H1 (cell line): ENCODE data around the gene PTPRT. TPM values are rescaled to one million over a fixed set of nuclear protein-coding genes. Genes with fewer than 3 reads are reported as not detected.

Experiments used
- CTCF ChIA-PET: fragments of 300-600 bp; sonication (Branson Sonifier 250); formaldehyde crosslinking; loops from one replicate; lab custom pipeline; 2021; ENCODE audit not compliant: partially characterized antibody; lab: Charles Lee
- POLR2A ChIA-PET: fragments of 300-600 bp; sonication (Branson Sonifier 250); formaldehyde crosslinking; loops from one replicate; lab custom pipeline; 2021; ENCODE audit warnings: inconsistent platforms; ENCODE audit not compliant: partially characterized antibody; lab: Charles Lee
- DNase-seq, 2 experiments: peaks; one replicate each; pipeline versions ENCODE4 v3.0.0 to v3.0.0-alpha.2; 2010 to 2022; ENCODE audit warnings: low spot score in 2 of 2, low read depth in 1 of 2, mixed read lengths in 1 of 2
- FAIRE-seq: peaks from 2 replicates; lab custom pipeline; 2011; peaks lifted over from hg19 to GRCh38; lab: Jason Lieb, UNC
- H2AFZ ChIP-seq: 2 replicates; pipeline ENCODE4 v1.8.1; 2012; ENCODE audit warnings: low read length, inconsistent platforms
- H2AK5ac ChIP-seq: 2 replicates; pipeline ENCODE4 v1.6.1; 2013; ENCODE audit warnings: low read depth, low read length
- H2BK120ac ChIP-seq: replicated peaks from 2 replicates; pipeline ENCODE3; 2013; ENCODE audit warnings: low read depth, low read length, inconsistent platforms
- H2BK12ac ChIP-seq: 2 replicates; pipeline ENCODE4 v1.6.1; 2013; ENCODE audit warnings: low read depth, low read length
- H2BK15ac ChIP-seq: 2 replicates; pipeline ENCODE4 v1.6.1; 2013; ENCODE audit warnings: low read length
- H2BK20ac ChIP-seq: 2 replicates; pipeline ENCODE4 v1.6.1; 2013; ENCODE audit warnings: low read length
- H2BK5ac ChIP-seq: 2 replicates; pipeline ENCODE4 v1.6.1; 2013; ENCODE audit warnings: low read depth, low read length
- H3K14ac ChIP-seq: 2 replicates; pipeline ENCODE4 v1.6.1; 2013; ENCODE audit warnings: inconsistent platforms; ENCODE audit not compliant: insufficient read length
- H3K18ac ChIP-seq: 2 replicates; pipeline ENCODE4 v1.6.1; 2013; ENCODE audit warnings: low read length; ENCODE audit errors: extremely low read depth
- H3K23ac ChIP-seq: 2 replicates; pipeline ENCODE4 v1.6.1; 2013; ENCODE audit warnings: inconsistent platforms; ENCODE audit not compliant: insufficient read length
- H3K23me2 ChIP-seq: 2 replicates; pipeline ENCODE4 v1.6.1; 2013; ENCODE audit warnings: low read depth, low read length
- H3K27ac ChIP-seq: 2 replicates; pipeline ENCODE4 v1.6.1; 2011; ENCODE audit warnings: low read depth, low read length, inconsistent platforms
- H3K27me3 ChIP-seq, 4 experiments: replicated peaks in 1 of 4; 1 replicate in 1 of 4; 2 replicates in 3 of 4; pipeline versions ENCODE4 v1.6.1 to v1.8.1; 2011 to 2013; ENCODE audit warnings: low read length in 3 of 4, mild to moderate bottlenecking in 3 of 4, inconsistent platforms in 2 of 4, mixed read lengths in 2 of 4, moderate library complexity in 1 of 4; ENCODE audit not compliant: control insufficient read depth in 3 of 4, insufficient read depth in 3 of 4; ENCODE audit errors: extremely low read depth in 1 of 4
- H3K36me3 ChIP-seq, 4 experiments: 2 replicates each; pipeline versions ENCODE4 v1.6.1 to v1.8.1; 2011 to 2013; ENCODE audit warnings: mild to moderate bottlenecking in 4 of 4, low read length in 3 of 4, moderate library complexity in 2 of 4, control low read depth in 1 of 4, inconsistent platforms in 1 of 4; ENCODE audit not compliant: insufficient read depth in 4 of 4, control insufficient read depth in 2 of 4
- H3K4ac ChIP-seq: replicated peaks from 2 replicates; pipeline ENCODE3; 2013; ENCODE audit warnings: low read length, low read depth, mixed read lengths, inconsistent platforms; ENCODE audit not compliant: insufficient read length
- H3K4me1 ChIP-seq, 4 experiments: replicated peaks in 1 of 4; 1 replicate in 1 of 4; 2 replicates in 3 of 4; pipeline versions ENCODE4 v1.6.1 to v1.8.1; 2011 to 2013; ENCODE audit warnings: low read length in 3 of 4, inconsistent platforms in 2 of 4, mixed read lengths in 1 of 4; ENCODE audit not compliant: insufficient read depth in 4 of 4, control insufficient read depth in 3 of 4
- H3K4me2 ChIP-seq, 2 experiments: 2 replicates each; pipeline versions ENCODE4 v1.6.1 to v1.8.1; 2011 to 2013; ENCODE audit warnings: low read depth in 2 of 2, low read length in 2 of 2, control low read depth in 1 of 2, inconsistent platforms in 1 of 2, mild to moderate bottlenecking in 1 of 2; ENCODE audit not compliant: insufficient read depth in 1 of 2
- H3K4me3 ChIP-seq, 4 experiments: fragments of 200-600, 300-600 bp in 1 of 4; sonication (generic), shearing (Covaris generic), sonication (Bioruptor Twin) in 1 of 4; 2 replicates each; pipeline versions ENCODE4 v1.5.1 to v1.8.1; 2011 to 2016; ENCODE audit warnings: low read length in 4 of 4, low read depth in 3 of 4, control low read depth in 2 of 4, inconsistent platforms in 2 of 4, mild to moderate bottlenecking in 2 of 4, mixed read lengths in 1 of 4, moderate library complexity in 1 of 4; ENCODE audit not compliant: insufficient read depth in 2 of 4; ENCODE audit errors: extremely low read depth in 1 of 4
- H3K56ac ChIP-seq: replicated peaks from 2 replicates; pipeline ENCODE3; 2013; ENCODE audit warnings: low read depth, mild to moderate bottlenecking, mixed read lengths, low read length, inconsistent platforms; ENCODE audit not compliant: insufficient read length
- H3K79me1 ChIP-seq: 2 replicates; pipeline ENCODE4 v1.6.1; 2013; ENCODE audit warnings: low read depth, low read length, control low read depth
- H3K79me2 ChIP-seq, 2 experiments: 2 replicates each; pipeline versions ENCODE4 v1.6.1 to v1.8.1; 2012 to 2013; ENCODE audit warnings: low read length in 2 of 2, mild to moderate bottlenecking in 2 of 2, inconsistent platforms in 1 of 2; ENCODE audit not compliant: insufficient read depth in 2 of 2, control insufficient read depth in 1 of 2
- H3K9ac ChIP-seq, 4 experiments: replicated peaks in 1 of 4; 1 replicate in 1 of 4; 2 replicates in 3 of 4; pipeline versions ENCODE4 v1.6.1 to v1.8.1; 2011 to 2013; ENCODE audit warnings: low read depth in 3 of 4, low read length in 3 of 4, control low read depth in 2 of 4, mild to moderate bottlenecking in 2 of 4, moderate library complexity in 2 of 4, inconsistent platforms in 1 of 4; ENCODE audit errors: extremely low read depth in 1 of 4
- H3K9me3 ChIP-seq, 2 experiments: 2 replicates each; pipeline versions ENCODE4 v1.6.1 to v1.8.1; 2012 to 2013; ENCODE audit warnings: mild to moderate bottlenecking in 2 of 2, moderate library complexity in 2 of 2, control low read depth in 1 of 2, inconsistent platforms in 1 of 2, low read depth in 1 of 2, low read length in 1 of 2, mixed read lengths in 1 of 2; ENCODE audit not compliant: insufficient read depth in 2 of 2
- H4K20me1 ChIP-seq, 2 experiments: replicated peaks in 1 of 2; 2 replicates each; pipeline versions ENCODE3 to v1.8.1; 2011 to 2013; ENCODE audit warnings: inconsistent platforms in 2 of 2, low read length in 2 of 2, mild to moderate bottlenecking in 1 of 2; ENCODE audit not compliant: insufficient read depth in 2 of 2, control insufficient read depth in 1 of 2
- H4K5ac ChIP-seq: 2 replicates; pipeline ENCODE4 v1.6.1; 2013; ENCODE audit warnings: low read length, low read depth, mixed read lengths, inconsistent platforms; ENCODE audit not compliant: insufficient read length
- H4K8ac ChIP-seq: 2 replicates; pipeline ENCODE4 v1.8.0; 2013; ENCODE audit warnings: mild to moderate bottlenecking, moderate library complexity, low read length, inconsistent platforms; ENCODE audit not compliant: insufficient read depth; ENCODE audit errors: extremely low read depth
- H4K91ac ChIP-seq: replicated peaks from 2 replicates; pipeline ENCODE3; 2013; ENCODE audit warnings: low read length, mixed read lengths, inconsistent platforms; ENCODE audit not compliant: insufficient read length
- BACH1 ChIP-seq: IDR thresholded peaks from 2 replicates; pipeline ENCODE4 v1.6.1; 2012; ENCODE audit warnings: low read length, improper control_type of control experiment
- CHD1 ChIP-seq: IDR thresholded peaks from 2 replicates; pipeline ENCODE4 v1.6.1; 2012; ENCODE audit warnings: low read depth, low read length, improper control_type of control experiment
- CTCF ChIP-seq, 3 experiments: IDR thresholded peaks; 1 replicate in 2 of 3; 2 replicates in 1 of 3; pipeline versions ENCODE4 v1.5.1 to v1.6.1; 2011; ENCODE audit warnings: low read length in 3 of 3, mild to moderate bottlenecking in 3 of 3, inconsistent platforms in 2 of 3, low read depth in 1 of 3, moderate library complexity in 1 of 3; ENCODE audit not compliant: insufficient read depth in 1 of 3; ENCODE audit errors: control extremely low read depth in 1 of 3
- FOSL1 ChIP-seq: IDR thresholded peaks from 2 replicates; pipeline ENCODE4 v1.6.1; 2011; ENCODE audit warnings: mild to moderate bottlenecking, low read depth, low read length, moderate library complexity; ENCODE audit not compliant: insufficient read depth
- GTF2F1 ChIP-seq: IDR thresholded peaks from 2 replicates; pipeline ENCODE4 v1.6.1; 2012; ENCODE audit warnings: low read depth, low read length, improper control_type of control experiment, borderline replicate concordance
- HDAC2 ChIP-seq, 2 experiments: fragments of 300-600 bp in 1 of 2; sonication (generic) in 1 of 2; IDR thresholded peaks; 2 replicates each; pipeline ENCODE4 v1.6.1; 2011 to 2012; ENCODE audit warnings: low read depth in 2 of 2, low read length in 2 of 2, mild to moderate bottlenecking in 2 of 2, moderate library complexity in 2 of 2, borderline replicate concordance in 1 of 2, inconsistent platforms in 1 of 2
- KDM1A ChIP-seq: fragments of 200-600, 300-600 bp; sonication (generic); IDR thresholded peaks from 2 replicates; pipeline ENCODE4 v1.7.1; 2016; ENCODE audit warnings: mild to moderate bottlenecking, low read length, borderline replicate concordance
- SP2 ChIP-seq: IDR thresholded peaks from 2 replicates; pipeline ENCODE4 v1.6.1; 2012; ENCODE audit warnings: mild to moderate bottlenecking, low read length, inconsistent platforms
- ZNF274 ChIP-seq: IDR thresholded peaks from 2 replicates; pipeline ENCODE4 v1.7.0; 2012; ENCODE audit warnings: low read length, borderline replicate concordance; ENCODE audit errors: extremely low read depth
- WGBS, 2 experiments: shearing (Covaris generic) in 1 of 2; methylation state at CpG; one replicate each; pipeline versions ENCODE4 v1.1.6 to v1.1.7; 2013 to 2015; ENCODE audit warnings: low lambda C conversion rate in 2 of 2, mixed read lengths in 2 of 2, inconsistent platforms in 1 of 2, low coverage in 1 of 2, missing lambda C conversion rate in 1 of 2; ENCODE audit not compliant: insufficient replicate concordance in 2 of 2, insufficient coverage in 1 of 2, insufficient read length in 1 of 2; ENCODE audit errors: extremely low coverage in 1 of 2, missing lambda C conversion rate in 1 of 2; 5-methylcytosine and 5-hydroxymethylcytosine counted together
- polyA plus RNA-seq, 7 experiments: library from polyadenylated mRNA; depleted of rRNA in 3 of 7; stranded (reverse) in 5 of 7; unstranded in 2 of 7; fragments of >200 nt in 5 of 7; fragments of 200-250 nt in 2 of 7; gene quantifications; 1 replicate in 5 of 7; 2 replicates in 1 of 7; 4 replicates in 1 of 7; pipeline versions ENCODE4 v1.2.1 to v1.2.3, GENCODE V29; 2011 to 2013; ENCODE audit warnings: missing spikeins in 2 of 7, mixed read lengths in 2 of 7
- total RNA-seq: library from RNA; stranded (reverse); fragmentation: NEBNext Ultra II Directional; extraction: Animal tissue kit (Norgen Biotek cat#: 25700); gene quantifications from 2 replicates; pipeline ENCODE4 v1.2.1, GENCODE V29; 2021

The PTPRT gene
- total and polyA plus RNA-seq, 2 of the 8 experiments (the other 6 are each of a cell fraction or from before 2014, with no cell fraction given), result 0.33 to 1.8 TPM

GRCh38 chr20:43052532-43052931 is 137.2 kb downstream of the PTPRT start:
- Histone ChIP-seq H4K91ac (no peak overlapping the region), H3K14ac (no peak overlapping the region), H2BK15ac (no peak overlapping the region), H3K4me2 (no peak overlapping the region), H3K9me3 (no peaks in the 10 kb centered on the region), H3K36me3 (no peaks in the 10 kb centered on the region), H2AFZ (no peak overlapping the region), H3K79me1 (no peaks in the 10 kb centered on the region), H3K4ac (no peak overlapping the region), H3K56ac (no peak overlapping the region), H3K79me2 (no peaks in the 10 kb centered on the region), H3K23me2 (no peaks in the 10 kb centered on the region), H2AK5ac (no peak overlapping the region), H2BK5ac (no peak overlapping the region), H4K20me1 (no peaks in the 10 kb centered on the region), H3K23ac (no peak overlapping the region), H3K9ac (no peak overlapping the region), H3K4me3 (no peak overlapping the region), H3K4me1 (no peaks in the 10 kb centered on the region), H4K5ac (no peak overlapping the region), H2BK120ac (no peak overlapping the region), H3K27ac (no peak overlapping the region), H3K18ac (no peak overlapping the region), H3K27me3 (no peaks in the 10 kb centered on the region), H4K8ac (no peak overlapping the region), H2BK20ac (no peak overlapping the region), H2BK12ac (no peak overlapping the region)
- FAIRE-seq (no peak), DNase-seq (no peak)
- POLR2A ChIA-PET, result no interaction called here
- WGBS, 2 experiments, result 88% methylated on average over 1 of the region's 1 CpG; no CpG with 5 or more reads in 1 of the 2 experiments
- CTCF ChIA-PET, result interaction anchor here (0.9 kb wide), 1 partner anchor 50 kb away, joined by 4 read pairs; no protein-coding TSS in a partner anchor
- TF ChIP-seq ZNF274 (no peak), SP2 (no peak), KDM1A (no peak), CTCF (IDR thresholded peaks at IDR 0.05; ENCODE audit: control extremely low read depth in 1 of 3, insufficient read depth in 1 of 3, low read depth in 1 of 3, low read length in 3 of 3) (no peak), HDAC2 (IDR thresholded peaks at IDR 0.05; ENCODE audit: borderline replicate concordance in 1 of 2, low read depth in 2 of 2, low read length in 2 of 2) (no peak), FOSL1 (no peak), GTF2F1 (no peak), BACH1 (no peak), CHD1 (no peak)
